Loucy (cell line): Measurements from ENCODE around the gene WDR37.

Experiments used
- H2AFZ ChIP-seq: fragments of 200-600 bp; sonication (generic); 2 replicates; pipeline ENCODE4 v1.6.0; 2016; ENCODE audit warnings: antibody characterized with exemption, mild to moderate bottlenecking, low read length, moderate library complexity
- H3F3A ChIP-seq: fragments of 200-600 bp; 2 replicates; pipeline ENCODE4 v1.6.0; 2016; ENCODE audit warnings: antibody characterized with exemption, low read depth, mild to moderate bottlenecking
- H3K27me3 ChIP-seq: fragments of 200-600 bp; sonication (generic); 2 replicates; pipeline ENCODE4 v1.6.1; 2014; ENCODE audit warnings: low read length, mild to moderate bottlenecking; ENCODE audit not compliant: insufficient read depth, poor library complexity, severe bottlenecking
- H3K36me3 ChIP-seq: fragments of 200-600 bp; sonication (generic); 2 replicates; pipeline ENCODE4 v1.6.1; 2016; ENCODE audit warnings: low read length; ENCODE audit not compliant: insufficient read depth
- H3K4me1 ChIP-seq: fragments of 200-600 bp; sonication (generic); 2 replicates; pipeline ENCODE4 v1.5.1; 2014; ENCODE audit warnings: low read length, mild to moderate bottlenecking; ENCODE audit not compliant: insufficient read depth, poor library complexity, severe bottlenecking
- H3K4me2 ChIP-seq: fragments of 200-600 bp; sonication (generic); 2 replicates; pipeline ENCODE4 v1.6.0; 2014; ENCODE audit warnings: antibody characterized with exemption, low read length, low read depth, mild to moderate bottlenecking; ENCODE audit not compliant: poor library complexity, severe bottlenecking
- H3K4me3 ChIP-seq: fragments of 200-600 bp; sonication (generic); 2 replicates; pipeline ENCODE4 v1.5.1; 2014; ENCODE audit warnings: low read length, mild to moderate bottlenecking, mixed read lengths; ENCODE audit not compliant: poor library complexity, severe bottlenecking
- H3K79me2 ChIP-seq: fragments of 200-600 bp; sonication (generic); 2 replicates; pipeline ENCODE4 v1.6.1; 2014; ENCODE audit warnings: low read length; ENCODE audit not compliant: insufficient read depth
- H3K9ac ChIP-seq: fragments of 200-600 bp; sonication (generic); 2 replicates; pipeline ENCODE4 v1.6.0; 2014; ENCODE audit warnings: mild to moderate bottlenecking, low read depth, low read length, moderate library complexity; ENCODE audit not compliant: poor library complexity, severe bottlenecking
- H3K9me2 ChIP-seq: fragments of 200-600 bp; sonication (generic); replicated peaks from 2 replicates; pipeline ENCODE4 v1.6.1; 2016; ENCODE audit warnings: low read depth, low read length, mixed read lengths
- H3K9me3 ChIP-seq: fragments of 200-600 bp; sonication (generic); 2 replicates; pipeline ENCODE4 v1.6.1; 2014; ENCODE audit warnings: mild to moderate bottlenecking, antibody characterized with exemption, low read length, low read depth; ENCODE audit not compliant: insufficient read depth
- H4K20me1 ChIP-seq: fragments of 200-600 bp; sonication (generic); 2 replicates; pipeline ENCODE4 v1.6.0; 2014; ENCODE audit warnings: antibody characterized with exemption, low read length, mild to moderate bottlenecking; ENCODE audit not compliant: insufficient read depth, poor library complexity, severe bottlenecking
- EZH2phosphoT487 ChIP-seq: fragments of 200-600 bp; IDR thresholded peaks from 2 replicates; pipeline ENCODE4 v1.6.1; 2018; ENCODE audit warnings: antibody characterized with exemption, mild to moderate bottlenecking, moderate library complexity, borderline replicate concordance
- TF ChIP-seq, protein P1 (sequence below): fragments of 200-600 bp; sonication (generic); conservative IDR thresholded peaks from 2 replicates; pipeline ENCODE4 v1.5.1; 2014; ENCODE audit warnings: mild to moderate bottlenecking, antibody characterized with exemption, low read length

The WDR37 gene

DNA sequence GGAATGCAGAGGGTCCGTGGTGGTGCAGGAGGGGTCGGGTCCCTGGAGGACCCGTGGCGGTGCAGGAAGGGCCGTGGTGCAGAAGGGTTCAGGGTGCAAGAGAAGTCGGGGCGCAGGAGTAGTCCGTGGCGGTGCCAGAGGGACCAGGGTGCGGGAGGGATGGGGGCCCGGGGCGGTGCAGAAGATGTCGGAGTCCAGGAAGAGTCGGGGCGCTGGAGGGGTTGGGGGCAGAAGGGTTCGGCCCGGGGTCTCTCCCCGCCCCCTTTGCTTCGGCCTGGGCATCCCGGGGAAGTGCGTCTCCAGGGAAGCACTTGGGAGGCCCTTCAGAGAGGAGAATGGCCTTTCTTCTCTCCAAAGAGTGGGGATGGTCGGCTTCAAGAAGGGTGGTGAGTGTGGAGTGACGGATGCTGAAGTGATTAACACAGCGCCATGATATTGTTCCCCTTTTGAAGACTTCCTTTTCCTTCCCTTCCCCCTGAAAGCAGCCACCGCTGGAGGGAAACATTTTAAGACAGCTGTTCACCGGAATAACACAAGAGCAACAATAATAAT, 997 bp downstream of the WDR37 start:
- peak overlapping the region; percentile 98 for H3K4me3 ChIP-seq
- H3K9ac ChIP-seq: peak overlapping the region; percentile 83
- H3K4me1 ChIP-seq: peaks cover 70% of the 10 kb centered on the region
- H3K4me2 ChIP-seq: peak overlapping the region; percentile 98
- no peaks in the 10 kb centered on the region for H3K9me2 ChIP-seq
- H3K9me3 ChIP-seq: no peaks in the 10 kb centered on the region
- H3K79me2 ChIP-seq: peaks cover 100% of the 10 kb centered on the region
- TF ChIP-seq, protein P1, sequence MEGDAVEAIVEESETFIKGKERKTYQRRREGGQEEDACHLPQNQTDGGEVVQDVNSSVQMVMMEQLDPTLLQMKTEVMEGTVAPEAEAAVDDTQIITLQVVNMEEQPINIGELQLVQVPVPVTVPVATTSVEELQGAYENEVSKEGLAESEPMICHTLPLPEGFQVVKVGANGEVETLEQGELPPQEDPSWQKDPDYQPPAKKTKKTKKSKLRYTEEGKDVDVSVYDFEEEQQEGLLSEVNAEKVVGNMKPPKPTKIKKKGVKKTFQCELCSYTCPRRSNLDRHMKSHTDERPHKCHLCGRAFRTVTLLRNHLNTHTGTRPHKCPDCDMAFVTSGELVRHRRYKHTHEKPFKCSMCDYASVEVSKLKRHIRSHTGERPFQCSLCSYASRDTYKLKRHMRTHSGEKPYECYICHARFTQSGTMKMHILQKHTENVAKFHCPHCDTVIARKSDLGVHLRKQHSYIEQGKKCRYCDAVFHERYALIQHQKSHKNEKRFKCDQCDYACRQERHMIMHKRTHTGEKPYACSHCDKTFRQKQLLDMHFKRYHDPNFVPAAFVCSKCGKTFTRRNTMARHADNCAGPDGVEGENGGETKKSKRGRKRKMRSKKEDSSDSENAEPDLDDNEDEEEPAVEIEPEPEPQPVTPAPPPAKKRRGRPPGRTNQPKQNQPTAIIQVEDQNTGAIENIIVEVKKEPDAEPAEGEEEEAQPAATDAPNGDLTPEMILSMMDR: no peak
- TF ChIP-seq EZH2phosphoT487: no peak
- H4K20me1 ChIP-seq: peaks cover 57% of the 10 kb centered on the region
- peak overlapping the region; percentile 85 for H2AFZ ChIP-seq
- no peaks in the 10 kb centered on the region for H3K36me3 ChIP-seq
- no peaks in the 10 kb centered on the region for H3K27me3 ChIP-seq
- peaks cover 6% of the 10 kb centered on the region; the same call in 1 of the 2 replicates for H3F3A ChIP-seq

DNA sequence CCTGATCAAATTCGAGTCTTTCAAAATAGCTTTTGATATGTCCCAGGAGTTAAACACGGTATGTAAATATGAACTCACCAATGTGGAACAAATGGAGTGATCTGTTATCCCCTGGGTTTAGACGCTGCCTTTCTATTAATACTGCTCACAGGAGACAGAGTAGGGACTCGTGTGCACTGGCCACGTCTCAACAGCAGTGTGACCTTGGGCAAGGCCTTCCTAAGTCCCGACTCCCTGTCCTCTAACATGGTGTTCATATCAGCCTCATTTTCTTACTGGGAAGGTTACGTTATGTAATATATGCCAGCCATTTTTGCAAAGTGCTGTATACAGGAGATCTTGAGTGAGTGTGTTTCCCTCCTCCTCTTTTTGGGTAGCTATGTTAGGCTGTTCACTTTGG, 1.8 kb downstream of the WDR37 start:
- Histone ChIP-seq H3K9ac (peak overlapping the region; percentile 83), H3K4me3 (peak overlapping the region; percentile 98), H3K27me3 (no peaks in the 10 kb centered on the region), H3K9me2 (no peaks in the 10 kb centered on the region), H3K79me2 (peaks cover 93% of the 10 kb centered on the region), H3K9me3 (no peaks in the 10 kb centered on the region), H2AFZ (no peak overlapping the region), H3K4me1 (peaks cover 71% of the 10 kb centered on the region), H3K4me2 (peak overlapping the region; percentile 98), H3F3A (peaks cover 15% of the 10 kb centered on the region), H4K20me1 (peaks cover 64% of the 10 kb centered on the region), H3K36me3 (no peaks in the 10 kb centered on the region)
- no peak for TF ChIP-seq EZH2phosphoT487
- TF ChIP-seq, protein P1: no peak

DNA sequence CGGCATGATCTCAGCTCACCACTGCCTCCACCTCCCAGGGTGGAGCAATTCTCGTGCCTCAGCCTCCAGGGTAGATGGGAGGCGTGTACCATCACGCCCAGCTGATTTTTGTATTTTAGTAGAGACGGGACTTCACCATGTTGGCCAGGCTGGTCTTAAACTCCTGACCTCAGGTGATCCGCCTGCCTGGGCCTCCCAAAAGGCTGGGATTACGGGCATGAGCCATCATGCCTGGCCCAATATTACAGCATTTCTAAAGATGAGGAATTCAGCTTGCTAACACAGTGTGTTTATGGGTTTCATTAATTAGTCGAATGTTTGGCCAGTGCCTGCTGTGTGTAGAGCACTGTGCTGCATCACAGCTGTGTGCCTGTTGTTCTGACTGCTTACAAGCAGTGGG, 3.7 kb downstream of the WDR37 start:
- peak overlapping the region; percentile 64 for H3K4me3 ChIP-seq
- peaks cover 76% of the 10 kb centered on the region for H3K4me1 ChIP-seq
- no peaks in the 10 kb centered on the region for H3K9me3 ChIP-seq
- H3K79me2 ChIP-seq: peaks cover 89% of the 10 kb centered on the region
- no peak for TF ChIP-seq EZH2phosphoT487
- TF ChIP-seq, protein P1: no peak
- no peaks in the 10 kb centered on the region for H3K27me3 ChIP-seq
- peak overlapping the region; percentile 57 for H3K9ac ChIP-seq
- H2AFZ ChIP-seq: no peak overlapping the region
- peak overlapping the region; percentile 90 for H3K4me2 ChIP-seq
- no peaks in the 10 kb centered on the region for H3K36me3 ChIP-seq
- H4K20me1 ChIP-seq: peaks cover 58% of the 10 kb centered on the region
- H3K9me2 ChIP-seq: no peaks in the 10 kb centered on the region
- H3F3A ChIP-seq: peaks cover 20% of the 10 kb centered on the region
